Measurements from ENCODE around the gene RAI1. TPM values are rescaled to one million over a fixed set of nuclear protein-coding genes. Genes with fewer than 3 reads are reported as not detected.

RAI1 gene
- total and polyA plus RNA-seq, 10 of the 15 experiments (the other 5 are each of a cell fraction or from before 2014, with no cell fraction given), result 0.66 to 37.7 (median 6.0) TPM

- FAIRE-seq (no peak), ATAC-seq (peak; percentile 43), DNase-seq (ENCODE audit: low read depth, low spot score) (no peak)
- Histone ChIP-seq H3K4me1 (ENCODE audit: control insufficient read depth, insufficient read depth, low read length) (peaks cover 11% of the 10 kb centered on the region), H4K20me1 (ENCODE audit: control insufficient read depth, insufficient read depth) (no peaks in the 10 kb centered on the region; the same call in 1 of the 2 replicates), H3K4me2 (ENCODE audit: control insufficient read depth, insufficient read depth) (peak overlapping the region; percentile 81), H2AFZ (ENCODE audit: control insufficient read depth, low read depth, low read length) (no peak overlapping the region; the same call in 1 of the 2 replicates), H3K27ac (ENCODE audit: control insufficient read depth, insufficient read depth) (no peak overlapping the region), H3K9me3 (replicated peaks; ENCODE audit: control insufficient read depth, insufficient read depth, low read length) (no peaks in the 10 kb centered on the region), H3K27me3 (replicated peaks in 1 of 2; ENCODE audit: control insufficient read depth in 2 of 2, insufficient read depth in 2 of 2, low read length in 1 of 2) (no peaks in the 10 kb centered on the region), H3K36me3 (ENCODE audit: control insufficient read depth in 2 of 2, insufficient read depth in 2 of 2, low read length in 1 of 2) (peaks cover 0 to 6% of the 10 kb centered on the region in 2 experiments; a peak in 2 of 4 replicates), H3K9ac (ENCODE audit: control insufficient read depth, insufficient read depth, low read length) (no peak overlapping the region; the same call in 1 of the 2 replicates), H3K4me3 (peak overlapping the region; percentile 65), H3K79me2 (ENCODE audit: control insufficient read depth, insufficient read depth, low read length) (no peaks in the 10 kb centered on the region)
- ChIA-PET CTCF (interaction anchor here (0.8 to 1.7 kb wide), 2 partner anchors 91 to 137 kb away, joined by 3 to 4 read pairs; no protein-coding TSS in a partner anchor), SMC1A (ENCODE audit: uncharacterized antibody, unreplicated experiment) (no interaction called here), POLR2A (interaction anchor here (1.2 kb wide), 1 partner anchor 90 kb away, joined by 3 read pairs; no protein-coding TSS in a partner anchor), RAD21 (ENCODE audit: unreplicated experiment) (no interaction called here)
- intact Hi-C loops (cut with micrococcal nuclease; ENCODE audit: unreplicated experiment), result loop anchor here (1.0 kb wide), 1 partner anchor 30 kb away; no protein-coding TSS in a partner anchor
- in situ Hi-C loops (cut with MboI), result no loop called here
- 5% methylated on average over 37 of the region's 57 CpGs for WGBS (ENCODE audit: insufficient coverage, insufficient replicate concordance, low lambda C conversion rate, missing lambda C conversion rate)
- TF ChIP-seq RCOR1 (conservative IDR thresholded peaks at IDR 0.05; ENCODE audit: low read depth, low read length), result no peak
- TF ChIP-seq YY1 (IDR thresholded peaks at IDR 0.05; ENCODE audit: low read depth, low read length), result no peak
- TF ChIP-seq SP1 (IDR thresholded peaks at IDR 0.05; ENCODE audit: low read depth, low read length), result no peak
- TF ChIP-seq FOXM1 (IDR thresholded peaks at IDR 0.05; ENCODE audit: low read depth, low read length), result no peak
- TF ChIP-seq ZNF687 (IDR thresholded peaks at IDR 0.05), result no peak
- TF ChIP-seq SIN3A (IDR thresholded peaks at IDR 0.05; ENCODE audit: low read depth, low read length), result no peak
- TF ChIP-seq POLR2AphosphoS2 (IDR thresholded peaks at IDR 0.05; ENCODE audit: low read depth, low read length), result no peak
- no peak for TF ChIP-seq CBX3 (IDR thresholded peaks at IDR 0.05; ENCODE audit: borderline replicate concordance, low read depth)
- no peak for TF ChIP-seq CEBPB (IDR thresholded peaks at IDR 0.05; ENCODE audit: borderline replicate concordance in 1 of 2, low read depth in 2 of 2, low read length in 2 of 2)
- BruUV-seq (replicated peaks), result no TSS peak
These were observed 101.4 kb downstream of the RAI1 start for GRCh38 chr17:17782523-17783115.
